Hypothalamus (tissue), 51 donors: Measurements from ENCODE around the gene RAMP1.
"Not testable (repeated sequence)": the region's sequence is repeated elsewhere in the genome, so short reads cannot be mapped to it uniquely, and the experiment has no call there.

Experiments used
- DNase-seq, 51 donors: peaks; one replicate each; lab custom pipeline; 2025; lab: John Stamatoyannopoulos, UW

Gene RAMP1

DNA sequence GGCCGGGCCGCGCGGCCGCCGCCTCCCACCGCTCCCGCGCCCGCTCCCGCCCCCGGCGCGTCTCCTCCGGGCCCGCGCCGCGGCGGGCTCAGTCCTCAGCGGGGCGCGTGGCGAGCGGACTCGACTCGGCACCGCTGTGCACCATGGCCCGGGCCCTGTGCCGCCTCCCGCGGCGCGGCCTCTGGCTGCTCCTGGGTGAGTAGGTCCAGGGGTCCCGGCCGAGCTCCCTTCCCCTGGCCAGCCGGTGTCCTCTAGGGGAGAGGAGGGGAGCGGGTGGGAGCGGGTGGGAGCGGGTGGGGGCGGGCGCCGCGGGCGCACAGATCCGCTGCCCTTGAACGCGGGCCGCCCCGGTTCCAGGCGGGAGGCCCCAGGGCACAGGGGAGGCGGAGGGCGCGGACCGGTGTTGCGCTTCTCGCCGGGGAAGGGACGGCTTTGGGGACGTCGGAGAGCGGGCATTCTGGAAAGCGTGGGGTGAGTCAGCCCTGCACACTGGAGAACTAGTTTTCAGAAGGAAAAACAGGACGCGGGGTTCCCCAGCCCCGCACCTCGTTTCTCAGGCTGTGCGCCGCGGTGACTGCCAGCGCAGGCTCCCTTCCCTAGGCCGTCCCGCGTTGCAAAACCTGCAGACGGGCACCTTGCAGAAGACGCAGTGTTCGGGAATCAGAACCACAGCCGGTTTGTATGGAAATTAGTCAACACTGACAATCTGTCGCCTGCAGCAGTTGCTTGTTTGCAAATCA lies at the start of gene RAMP1:
RAMP1 (plus strand) TSS at position 91 of the 740 bp plus-strand sequence; CDS start at position 144, 53 bp downstream.
- DNase-seq = peak in 7 of 51 donors; percentile 39 to 68 (median 44)

- no peak for DNase-seq
Measured at GRCh38 chr2:237815637-237816036, 43.8 kb upstream of the RAMP1 start.

GRCh38 chr2:237816531-237816930 lies 42.9 kb upstream of the RAMP1 start:
- no peak for DNase-seq

DNA sequence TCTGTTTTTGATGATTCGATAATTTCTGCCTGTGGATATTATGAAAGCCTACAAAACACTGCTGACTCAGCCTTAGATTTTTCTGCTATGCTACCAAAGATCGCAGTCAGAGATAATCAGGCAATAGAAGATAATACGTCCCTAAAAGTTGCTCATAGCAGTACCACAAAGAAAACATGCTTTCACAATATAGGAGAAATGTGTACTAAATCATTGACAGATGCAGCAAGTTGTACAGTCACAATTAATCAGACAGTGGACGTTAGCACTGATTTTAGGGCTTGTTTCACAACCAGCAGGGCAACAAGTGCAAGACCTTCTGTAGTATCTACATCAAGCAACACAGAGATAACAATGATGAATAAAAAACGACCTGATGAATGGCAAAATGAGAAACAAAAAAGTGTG lies 41.4 kb upstream of the RAMP1 start:
- DNase-seq = no peak

DNA sequence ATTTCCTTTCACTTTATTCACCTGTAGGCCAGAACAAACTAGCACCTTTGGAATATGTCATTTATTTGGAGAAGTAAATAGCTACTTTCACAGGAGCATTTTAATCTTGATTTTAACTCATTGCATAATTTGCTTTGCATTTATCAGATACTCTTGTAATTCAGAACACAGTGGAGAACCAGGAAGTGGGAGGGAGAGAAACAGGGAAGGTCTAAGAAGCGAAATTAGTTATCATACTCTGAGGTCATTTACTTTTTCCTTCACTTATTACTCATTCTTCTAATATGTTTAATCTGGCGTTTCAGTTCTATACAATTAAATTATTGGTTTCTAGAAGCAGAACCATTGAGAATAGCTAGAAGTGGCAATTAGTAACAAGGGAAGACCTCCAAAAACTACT lies 40.2 kb upstream of the RAMP1 start:
- DNase-seq = no peak

DNA sequence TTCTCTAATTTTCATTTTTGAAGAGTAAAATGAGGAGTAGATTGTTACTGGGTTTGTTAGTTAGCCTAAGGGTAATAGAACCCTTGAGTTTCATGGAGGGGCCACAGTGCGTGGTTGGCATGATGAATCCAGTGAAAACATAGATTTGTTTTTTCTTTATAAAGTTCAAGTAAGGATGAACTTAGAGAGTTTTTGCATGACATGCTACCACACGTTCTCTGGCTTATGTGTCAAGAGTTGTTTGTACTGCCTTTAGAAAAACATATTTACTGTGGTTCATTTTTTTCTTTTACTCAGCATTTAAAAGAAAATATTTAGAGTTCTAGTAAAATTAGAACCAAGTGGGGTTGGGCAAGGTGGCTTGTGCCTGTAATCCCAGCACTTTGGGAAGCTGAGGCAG lies 39.0 kb upstream of the RAMP1 start:
- no peak for DNase-seq

GRCh38 chr2:237823544-237823943 lies 35.9 kb upstream of the RAMP1 start:
- no peak for DNase-seq

DNA sequence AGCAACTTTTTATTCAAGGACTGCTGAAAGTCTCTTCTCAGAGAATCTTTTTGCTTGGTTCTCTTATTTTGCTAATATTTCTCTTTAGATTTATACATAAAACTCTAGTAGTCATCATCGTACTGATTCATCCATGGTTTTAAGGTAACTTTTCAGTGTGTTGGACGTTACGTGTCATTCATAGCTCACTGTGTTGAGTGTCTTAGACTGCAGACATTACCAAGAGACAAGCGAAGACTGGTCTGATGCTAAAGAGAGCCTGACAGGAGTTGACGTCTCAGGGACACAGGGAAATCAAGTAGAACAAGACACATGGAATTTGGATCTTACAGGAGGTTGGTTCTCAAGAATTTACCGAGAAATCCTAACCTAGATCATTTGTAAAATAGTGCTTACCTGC lies 35.3 kb upstream of the RAMP1 start:
- no peak for DNase-seq

- DNase-seq = no peak
Measured at GRCh38 chr2:237827421-237827987, 31.9 kb upstream of the RAMP1 start.

DNA sequence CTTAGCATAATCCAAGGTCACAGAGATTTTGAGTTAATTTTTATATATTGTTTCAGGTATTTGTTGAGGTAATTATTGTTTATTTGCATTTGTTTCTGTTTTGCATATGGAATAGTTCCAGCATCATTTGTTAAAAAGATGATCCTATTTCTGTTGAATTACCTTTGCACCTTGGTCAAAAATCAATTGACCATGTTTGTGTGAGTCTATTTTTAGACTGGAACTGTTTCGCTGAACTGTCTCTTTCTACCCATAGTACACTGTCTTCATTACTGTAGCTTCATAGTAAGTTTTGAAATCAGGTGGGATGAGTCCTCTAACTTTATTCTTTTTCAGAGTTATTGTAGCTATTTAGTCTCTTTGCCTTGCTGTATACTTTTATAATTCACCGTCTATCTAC lies 28.9 kb upstream of the RAMP1 start:
- no peak for DNase-seq

GRCh38 chr2:237833546-237833945 lies 25.9 kb upstream of the RAMP1 start:
- no peak for DNase-seq

DNA sequence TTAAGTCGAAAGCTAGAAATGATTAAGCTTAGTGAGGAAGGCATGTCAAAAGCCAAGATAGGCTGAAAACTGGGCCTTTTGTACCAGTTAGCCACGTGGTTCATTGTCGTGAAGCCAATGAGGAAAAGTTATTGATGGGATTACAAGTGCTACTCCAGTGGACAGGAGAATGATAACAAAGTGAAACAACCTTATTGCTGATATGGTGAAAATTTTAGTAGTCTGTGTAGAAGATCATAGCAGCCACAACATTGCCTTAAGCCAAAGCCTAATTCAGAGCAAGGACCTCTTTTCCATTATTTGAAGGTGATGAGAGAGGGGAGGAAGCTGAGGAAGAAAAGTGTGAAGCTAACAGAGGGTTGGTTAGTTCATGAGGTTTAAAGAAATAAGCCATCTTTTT lies 24.1 kb upstream of the RAMP1 start:
- DNase-seq = no peak

- no peak for DNase-seq
Measured at GRCh38 chr2:237841051-237841450, 18.4 kb upstream of the RAMP1 start.

DNA sequence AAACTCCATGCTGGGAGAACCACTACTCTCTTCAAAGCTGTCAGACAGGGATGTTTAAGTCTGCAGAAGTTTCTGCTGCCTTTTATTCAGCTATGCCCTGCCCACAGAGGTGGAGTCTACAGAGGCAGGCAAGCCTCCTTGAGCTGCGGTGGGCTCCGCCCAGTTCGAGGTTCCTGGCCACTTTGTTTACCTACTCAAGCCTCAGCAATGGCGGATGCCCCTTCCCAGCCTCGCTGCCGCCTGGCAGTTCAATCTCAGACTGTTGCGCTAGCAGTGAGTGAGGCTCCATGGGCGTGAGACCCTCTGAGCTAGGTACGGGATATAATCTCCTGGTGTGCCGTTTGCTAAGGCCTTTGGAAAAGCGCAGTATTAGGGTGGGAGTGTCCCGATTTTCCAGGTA lies 10.5 kb upstream of the RAMP1 start:
- DNase-seq = not testable (repeated sequence)

- DNase-seq = no peak
Measured at GRCh38 chr2:237854295-237854694, 5.1 kb upstream of the RAMP1 start.

- no peak for DNase-seq
Measured at GRCh38 chr2:237857791-237858190, 1.6 kb upstream of the RAMP1 start.

DNA sequence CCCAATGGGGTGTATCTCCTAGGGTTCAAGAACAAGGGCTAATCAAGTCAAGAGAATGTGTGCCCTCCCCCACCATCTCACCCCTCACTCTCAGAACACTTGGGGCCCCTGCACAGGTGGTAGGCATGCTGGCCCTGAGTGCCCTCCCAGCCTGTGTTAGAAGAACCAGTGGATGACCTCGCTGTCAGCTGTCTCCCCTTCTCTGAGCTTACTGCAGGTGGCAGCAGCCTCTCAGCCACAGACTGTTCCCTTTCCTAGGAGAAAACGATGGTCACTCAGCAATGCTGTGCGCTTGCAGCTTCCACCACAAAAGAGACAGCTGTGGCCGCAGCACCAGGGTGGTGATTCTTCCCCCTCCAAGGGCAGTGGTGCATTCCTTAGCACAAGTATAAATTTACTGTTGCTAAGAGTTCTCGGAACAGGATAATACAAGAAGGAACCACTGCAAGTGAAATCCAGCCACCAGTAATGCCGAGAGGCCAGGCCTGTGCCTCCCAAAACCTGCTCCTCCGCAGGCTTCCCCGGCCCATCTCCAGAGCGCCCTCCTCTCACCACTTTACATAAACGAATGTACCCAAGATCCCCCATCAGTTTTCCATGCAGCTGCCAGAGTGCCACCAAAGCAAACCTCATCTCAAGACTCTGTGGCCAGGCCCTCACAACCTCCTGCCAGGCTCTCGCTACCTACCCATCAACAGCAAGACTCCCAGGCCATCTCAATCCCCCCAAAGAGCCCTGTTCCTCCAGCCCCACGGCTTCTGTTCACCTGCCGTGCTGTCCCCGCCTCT lies 935 bp upstream of the RAMP1 start:
- DNase-seq = peak in 43 of 51 donors; percentile 24 to 86 (median 69)

DNA sequence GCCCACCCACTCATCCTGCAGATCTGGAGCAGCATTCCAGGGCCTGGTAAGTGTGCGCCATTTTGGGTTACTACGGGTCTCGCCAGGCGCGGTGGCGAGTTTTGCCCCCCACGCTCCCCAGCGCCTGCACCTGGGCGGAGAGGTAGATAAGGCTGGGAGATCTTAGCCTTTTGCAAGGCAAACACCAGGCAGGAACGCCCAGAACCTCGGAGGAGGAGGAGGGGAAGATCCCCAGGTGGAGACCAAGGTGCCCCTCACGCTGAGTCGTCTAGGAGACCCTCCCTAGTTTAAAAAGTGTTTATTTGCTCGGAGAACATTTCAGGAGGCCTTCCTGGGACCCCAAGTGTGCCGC lies 365 bp upstream of the RAMP1 start:
- DNase-seq = no peak

- peak in 2 of 51 donors; percentile 45 to 62 for DNase-seq
Measured at GRCh38 chr2:237860273-237860935, 981 bp downstream of the RAMP1 start.

GRCh38 chr2:237861875-237862527 lies 2.6 kb downstream of the RAMP1 start:
- no peak for DNase-seq

GRCh38 chr2:237862528-237862895 lies 3.1 kb downstream of the RAMP1 start:
- no peak for DNase-seq
